Fibroblast of lung (primary cell): ENCODE results near the gene RGS16. TPM values are rescaled to one million over a fixed set of nuclear protein-coding genes. Genes with fewer than 3 reads are reported as not detected.

Experiments used
- DNase-seq, 2 donors: peaks; one replicate each; pipeline versions ENCODE4 v3.0.0 to v3.0.0-alpha.2; 2010; ENCODE audit warnings: low read depth in 2 of 2
- H2AFZ ChIP-seq: 2 replicates; pipeline ENCODE4 v1.5.1; 2012; ENCODE audit warnings: low read length, control low read depth, inconsistent platforms
- H3K27ac ChIP-seq: 2 replicates; pipeline ENCODE4 v1.5.1; 2011; ENCODE audit warnings: low read length, control low read depth; ENCODE audit not compliant: insufficient read depth
- H3K27me3 ChIP-seq: 2 replicates; pipeline ENCODE4 v1.5.1; 2011; ENCODE audit warnings: mild to moderate bottlenecking, low read length; ENCODE audit not compliant: control insufficient read depth, insufficient read depth
- H3K36me3 ChIP-seq: 2 replicates; pipeline ENCODE4 v1.5.1; 2011; ENCODE audit warnings: low read length; ENCODE audit not compliant: control insufficient read depth, insufficient read depth
- H3K4me1 ChIP-seq: 2 replicates; pipeline ENCODE4 v1.5.1; 2011; ENCODE audit warnings: low read length; ENCODE audit not compliant: control insufficient read depth, insufficient read depth; ENCODE audit errors: extremely low read depth
- H3K4me2 ChIP-seq: 2 replicates; pipeline ENCODE4 v1.5.1; 2011; ENCODE audit warnings: low read length, control low read depth; ENCODE audit not compliant: insufficient read depth; ENCODE audit errors: extremely low read depth
- H3K4me3 ChIP-seq, 4 experiments: fragments of 200-600 bp in 1 of 4; sonication (generic) in 1 of 4; replicated peaks in 1 of 4; 2 replicates each; pipeline ENCODE4 v1.5.1; 2011 to 2016; ENCODE audit warnings: low read length in 4 of 4, low read depth in 3 of 4, mild to moderate bottlenecking in 3 of 4, control low read depth in 2 of 4, inconsistent platforms in 1 of 4, mixed read lengths in 1 of 4; ENCODE audit not compliant: insufficient read depth in 1 of 4; ENCODE audit errors: control extremely low read depth in 1 of 4
- H3K79me2 ChIP-seq: 2 replicates; pipeline ENCODE4 v1.5.1; 2012; ENCODE audit warnings: mild to moderate bottlenecking, low read length, inconsistent platforms; ENCODE audit not compliant: control insufficient read depth, insufficient read depth
- H3K9ac ChIP-seq: 2 replicates; pipeline ENCODE4 v1.5.1; 2011; ENCODE audit warnings: mild to moderate bottlenecking, low read length, control low read depth; ENCODE audit not compliant: insufficient read depth
- H3K9me3 ChIP-seq: 2 replicates; pipeline ENCODE4 v1.5.1; 2012; ENCODE audit warnings: low read depth, low read length; ENCODE audit not compliant: control insufficient read depth, insufficient read depth
- H4K20me1 ChIP-seq: 2 replicates; pipeline ENCODE4 v1.5.1; 2011; ENCODE audit warnings: low read length; ENCODE audit not compliant: control insufficient read depth, insufficient read depth; ENCODE audit errors: extremely low read depth
- CTCF ChIP-seq, 2 donors: IDR thresholded peaks in 1 of 2; conservative IDR thresholded peaks in 1 of 2; 1 replicate in 1 of 2; 2 replicates in 1 of 2; pipeline ENCODE4 v1.5.1; 2011 to 2012; ENCODE audit warnings: low read length in 2 of 2, control low read depth in 1 of 2, inconsistent platforms in 1 of 2, low read depth in 1 of 2, mild to moderate bottlenecking in 1 of 2
- EZH2 ChIP-seq: IDR thresholded peaks from 2 replicates; pipeline ENCODE4 v1.5.1; 2012; ENCODE audit warnings: low read length, control low read depth, mild to moderate bottlenecking; ENCODE audit errors: missing control alignments
- polyA plus RNA-seq, 2 donors: library from polyadenylated mRNA; depleted of rRNA in 1 of 2; stranded (reverse) in 1 of 2; unstranded in 1 of 2; fragments of >200 nt; gene quantifications; 2 replicates each; pipeline ENCODE4 v1.2.1, GENCODE V29; 2011 to 2012; ENCODE audit warnings: missing spikeins in 1 of 2
- total RNA-seq: library from RNA; depleted of rRNA; stranded (reverse); fragments of >200 nt; gene quantifications from 2 replicates; pipeline ENCODE4 v1.2.1, GENCODE V29; 2014

Gene RGS16
- total and polyA plus RNA-seq, 2 donors (not counting 1 experiment from before 2014, with no cell fraction given): 0.17 to 0.33 TPM

- Histone ChIP-seq H2AFZ (no peak overlapping the region), H3K9ac (no peak overlapping the region), H3K27me3 (peaks cover 9% of the 10 kb centered on the region), H3K36me3 (no peaks in the 10 kb centered on the region), H3K79me2 (no peaks in the 10 kb centered on the region), H3K4me2 (peak overlapping the region; percentile 73), H3K27ac (no peak overlapping the region), H4K20me1 (no peaks in the 10 kb centered on the region), H3K4me1 (peaks cover 2% of the 10 kb centered on the region), H3K9me3 (no peaks in the 10 kb centered on the region), H3K4me3 (peak overlapping the region in 2 of 4 experiments; percentile 0 to 10)
- no peak for TF ChIP-seq EZH2
- DNase-seq: peak; percentile 57 to 82
These were observed 12.2 kb upstream of the RGS16 start for GRCh38 chr1:182616130-182617013.

- peak overlapping the region; percentile 65 for H3K9ac ChIP-seq
- no peaks in the 10 kb centered on the region for H3K79me2 ChIP-seq
- H3K4me1 ChIP-seq: peaks cover 2% of the 10 kb centered on the region
- H3K4me3 ChIP-seq: peak overlapping the region in 3 of 4 experiments; percentile 25 to 63 (median 28)
- TF ChIP-seq EZH2: no peak
- TF ChIP-seq CTCF (conservative IDR thresholded peaks at IDR 0.05 in 1 of 2, IDR thresholded peaks at IDR 0.05 in 1 of 2; ENCODE audit: low read depth in 1 of 2, low read length in 2 of 2): no peak
- no peaks in the 10 kb centered on the region for H3K36me3 ChIP-seq
- H2AFZ ChIP-seq: peak overlapping the region; percentile 32
- DNase-seq: peak; percentile 50 to 56
- no peaks in the 10 kb centered on the region for H3K9me3 ChIP-seq
- peaks cover 9% of the 10 kb centered on the region for H3K27me3 ChIP-seq
- H3K27ac ChIP-seq: peak overlapping the region; percentile 61
- no peaks in the 10 kb centered on the region for H4K20me1 ChIP-seq
- peak overlapping the region; percentile 73 for H3K4me2 ChIP-seq
These were observed 11.4 kb upstream of the RGS16 start for GRCh38 chr1:182615468-182616129.

- no peaks in the 10 kb centered on the region for H4K20me1 ChIP-seq
- H3K27me3 ChIP-seq: peaks cover 9% of the 10 kb centered on the region
- no peaks in the 10 kb centered on the region for H3K79me2 ChIP-seq
- peak overlapping the region; percentile 28 to 63 (median 47) for H3K4me3 ChIP-seq
- DNase-seq: peak; percentile 79 to 84
- H3K36me3 ChIP-seq: no peaks in the 10 kb centered on the region
- no peaks in the 10 kb centered on the region for H3K9me3 ChIP-seq
- H3K27ac ChIP-seq: peak overlapping the region; percentile 61
- H2AFZ ChIP-seq: peak overlapping the region; percentile 32
- H3K4me2 ChIP-seq: peak overlapping the region; percentile 73
- peak overlapping the region; percentile 65 for H3K9ac ChIP-seq
- H3K4me1 ChIP-seq: peaks cover 2% of the 10 kb centered on the region
- TF ChIP-seq EZH2: no peak
- TF ChIP-seq CTCF (conservative IDR thresholded peaks at IDR 0.05 in 1 of 2, IDR thresholded peaks at IDR 0.05 in 1 of 2; ENCODE audit: low read depth in 1 of 2, low read length in 2 of 2): no peak
These were observed 10.7 kb upstream of the RGS16 start for GRCh38 chr1:182614796-182615454.
